Fibroblast of lung (primary cell): ENCODE measurements around the gene SBSN.

Experiments used
- EZH2 ChIP-seq: IDR thresholded peaks from 2 replicates; pipeline ENCODE4 v1.5.1; 2012; ENCODE audit warnings: low read length, control low read depth, mild to moderate bottlenecking; ENCODE audit errors: missing control alignments
- TF ChIP-seq, protein P1 (sequence below), 2 donors: IDR thresholded peaks in 1 of 2; conservative IDR thresholded peaks in 1 of 2; 1 replicate in 1 of 2; 2 replicates in 1 of 2; pipeline ENCODE4 v1.5.1; 2011 to 2012; ENCODE audit warnings: low read length in 2 of 2, control low read depth in 1 of 2, inconsistent platforms in 1 of 2, low read depth in 1 of 2, mild to moderate bottlenecking in 1 of 2

DNA sequence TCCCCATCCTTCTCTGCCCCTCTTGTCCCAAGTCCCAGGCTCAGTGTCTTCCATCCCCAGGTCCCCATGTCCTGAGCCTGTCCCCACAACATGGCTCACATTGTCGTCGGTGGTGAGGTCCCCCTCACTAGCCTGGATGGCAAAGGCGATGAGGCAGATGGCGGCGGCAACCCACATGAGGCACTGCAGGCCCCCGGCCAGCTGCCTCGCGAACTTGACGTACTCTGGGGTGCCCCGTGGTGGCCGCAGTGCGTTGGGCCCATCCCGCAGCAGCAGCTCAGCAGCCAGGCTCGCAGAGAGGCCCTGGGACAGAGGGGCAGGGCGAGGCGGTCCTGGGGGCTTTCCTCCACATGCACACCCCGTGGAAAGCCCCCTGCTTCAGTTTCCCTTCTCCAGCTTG is 34.2 kb upstream of the SBSN start:
- TF ChIP-seq, protein P1, sequence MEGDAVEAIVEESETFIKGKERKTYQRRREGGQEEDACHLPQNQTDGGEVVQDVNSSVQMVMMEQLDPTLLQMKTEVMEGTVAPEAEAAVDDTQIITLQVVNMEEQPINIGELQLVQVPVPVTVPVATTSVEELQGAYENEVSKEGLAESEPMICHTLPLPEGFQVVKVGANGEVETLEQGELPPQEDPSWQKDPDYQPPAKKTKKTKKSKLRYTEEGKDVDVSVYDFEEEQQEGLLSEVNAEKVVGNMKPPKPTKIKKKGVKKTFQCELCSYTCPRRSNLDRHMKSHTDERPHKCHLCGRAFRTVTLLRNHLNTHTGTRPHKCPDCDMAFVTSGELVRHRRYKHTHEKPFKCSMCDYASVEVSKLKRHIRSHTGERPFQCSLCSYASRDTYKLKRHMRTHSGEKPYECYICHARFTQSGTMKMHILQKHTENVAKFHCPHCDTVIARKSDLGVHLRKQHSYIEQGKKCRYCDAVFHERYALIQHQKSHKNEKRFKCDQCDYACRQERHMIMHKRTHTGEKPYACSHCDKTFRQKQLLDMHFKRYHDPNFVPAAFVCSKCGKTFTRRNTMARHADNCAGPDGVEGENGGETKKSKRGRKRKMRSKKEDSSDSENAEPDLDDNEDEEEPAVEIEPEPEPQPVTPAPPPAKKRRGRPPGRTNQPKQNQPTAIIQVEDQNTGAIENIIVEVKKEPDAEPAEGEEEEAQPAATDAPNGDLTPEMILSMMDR (conservative IDR thresholded peaks at IDR 0.05 in 1 of 2, IDR thresholded peaks at IDR 0.05 in 1 of 2; ENCODE audit: low read depth in 1 of 2, low read length in 2 of 2): no peak
- TF ChIP-seq EZH2: no peak
